Left renal cortex interstitium (tissue), 4 donors: ENCODE results near the gene NBL1. TPM values are rescaled to one million over a fixed set of nuclear protein-coding genes. Genes with fewer than 3 reads are reported as not detected.

ENCODE experiments used
- DNase-seq, 4 donors: peaks; one replicate each; pipeline ENCODE4 v3.0.0-alpha.2; 2013; ENCODE audit warnings: low read depth in 4 of 4, low spot score in 2 of 4, missing footprints in 1 of 4
- polyA plus RNA-seq, 4 donors: library from polyadenylated mRNA; unstranded; fragments of 120-200 nt; gene quantifications; one replicate each; pipeline ENCODE4 v1.2.1, GENCODE V29; 2013; ENCODE audit not compliant: insufficient read length in 4 of 4

The NBL1 gene
- polyA plus RNA-seq, 4 donors: 21.6 to 39.8 (median 26.7) TPM

DNA sequence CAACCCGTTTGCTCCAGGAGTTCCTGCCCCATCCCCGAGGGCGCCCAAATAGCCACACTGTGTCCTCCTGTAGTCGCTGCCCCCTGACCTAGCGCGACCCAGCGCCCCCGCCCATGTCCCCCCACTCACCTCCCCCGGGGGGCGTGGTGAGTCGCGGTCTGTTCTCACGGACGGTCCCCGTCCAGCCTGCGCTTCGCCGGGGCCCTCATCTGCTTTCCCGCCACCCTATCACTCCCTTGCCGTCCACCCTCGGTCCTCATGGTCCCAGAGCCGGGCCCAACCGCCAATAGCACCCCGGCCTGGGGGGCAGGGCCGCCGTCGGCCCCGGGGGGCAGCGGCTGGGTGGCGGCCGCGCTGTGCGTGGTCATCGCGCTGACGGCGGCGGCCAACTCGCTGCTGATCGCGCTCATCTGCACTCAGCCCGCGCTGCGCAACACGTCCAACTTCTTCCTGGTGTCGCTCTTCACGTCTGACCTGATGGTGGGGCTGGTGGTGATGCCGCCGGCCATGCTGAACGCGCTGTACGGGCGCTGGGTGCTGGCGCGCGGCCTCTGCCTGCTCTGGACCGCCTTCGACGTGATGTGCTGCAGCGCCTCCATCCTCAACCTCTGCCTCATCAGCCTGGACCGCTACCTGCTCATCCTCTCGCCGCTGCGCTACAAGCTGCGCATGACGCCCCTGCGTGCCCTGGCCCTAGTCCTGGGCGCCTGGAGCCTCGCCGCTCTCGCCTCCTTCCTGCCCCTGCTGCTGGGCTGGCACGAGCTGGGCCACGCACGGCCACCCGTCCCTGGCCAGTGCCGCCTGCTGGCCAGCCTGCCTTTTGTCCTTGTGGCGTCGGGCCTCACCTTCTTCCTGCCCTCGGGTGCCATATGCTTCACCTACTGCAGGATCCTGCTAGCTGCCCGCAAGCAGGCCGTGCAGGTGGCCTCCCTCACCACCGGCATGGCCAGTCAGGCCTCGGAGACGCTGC, 21.7 kb downstream of the NBL1 start:
- no peak for DNase-seq

DNA sequence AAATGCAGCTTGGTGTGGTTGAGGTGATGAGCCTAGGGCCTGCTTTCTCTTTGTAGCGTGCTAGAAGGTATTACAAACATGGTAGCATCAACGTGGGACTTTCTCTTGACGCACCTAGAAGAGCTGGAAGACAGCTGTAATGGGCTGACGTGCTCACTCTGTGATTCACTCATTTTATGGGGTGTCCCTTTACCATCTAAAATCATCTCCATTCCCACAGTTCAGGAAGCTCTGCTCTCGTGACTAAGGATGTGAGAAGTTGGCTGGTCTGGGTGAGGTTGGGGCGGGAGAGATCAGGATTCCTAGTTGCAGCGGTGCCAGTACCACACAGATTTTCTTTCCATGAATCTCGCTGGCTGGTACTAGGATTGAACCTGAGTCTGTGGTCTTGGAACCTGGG, 24.8 kb downstream of the NBL1 start:
- DNase-seq: no peak

DNA sequence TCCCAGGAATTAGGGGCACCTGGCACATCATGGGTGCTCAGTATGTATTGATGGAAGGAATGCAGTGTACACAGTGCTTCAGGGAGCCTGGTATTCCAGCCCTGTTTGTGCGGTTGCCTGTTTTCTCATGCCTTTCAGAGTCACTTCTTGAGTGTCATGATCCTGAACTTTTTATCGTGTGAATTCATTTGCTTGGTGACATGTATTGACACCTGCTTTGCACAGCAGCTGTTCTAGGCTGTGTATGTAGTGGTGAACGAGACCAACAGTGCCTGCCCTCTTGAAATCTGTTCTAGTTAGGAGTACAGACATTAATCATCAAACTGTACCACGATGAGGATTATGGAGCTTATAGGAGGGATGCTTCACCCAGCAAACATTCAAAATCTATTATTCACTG, 26.7 kb downstream of the NBL1 start:
- DNase-seq: no peak

DNA sequence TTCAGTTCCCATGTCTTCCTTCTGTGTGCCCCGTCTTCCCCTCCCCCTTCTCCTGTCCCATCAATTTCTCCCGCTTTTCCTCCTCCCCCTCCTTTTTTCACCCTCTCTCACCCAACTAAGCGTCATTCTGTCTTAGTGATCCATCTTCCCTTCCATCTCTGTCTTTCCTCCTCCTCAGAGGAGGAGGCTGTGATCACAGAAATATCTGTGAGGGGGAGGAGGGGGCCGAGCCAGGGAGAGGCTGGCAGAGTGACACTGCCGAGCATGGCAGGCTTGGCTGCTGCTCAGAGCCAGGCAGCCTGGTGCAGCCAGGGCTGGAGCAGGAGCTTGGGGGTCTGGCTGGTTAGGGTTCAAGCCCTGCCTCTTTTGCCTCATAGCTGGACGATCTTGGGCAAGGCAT, 28.1 kb downstream of the NBL1 start:
- no peak for DNase-seq

DNA sequence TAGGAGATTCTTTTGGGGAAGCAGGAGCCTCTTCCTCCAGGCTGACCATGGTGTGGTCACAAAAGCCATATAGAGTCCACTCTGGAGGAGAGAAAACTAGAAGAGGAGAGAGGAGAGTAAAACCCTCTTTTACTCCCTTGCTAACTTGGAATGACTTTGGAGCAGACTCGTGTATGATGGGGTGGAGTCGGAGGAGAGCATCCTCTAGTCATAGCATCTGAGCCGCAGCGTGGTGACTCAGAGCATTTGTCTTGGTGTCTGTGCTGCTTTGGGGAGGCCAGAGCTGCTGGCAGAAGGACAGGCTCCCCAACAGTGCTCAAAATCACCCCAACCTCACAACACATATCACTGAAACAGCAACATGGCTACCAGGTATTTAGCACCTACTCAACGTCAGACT, 31.7 kb downstream of the NBL1 start:
- no peak for DNase-seq

DNA sequence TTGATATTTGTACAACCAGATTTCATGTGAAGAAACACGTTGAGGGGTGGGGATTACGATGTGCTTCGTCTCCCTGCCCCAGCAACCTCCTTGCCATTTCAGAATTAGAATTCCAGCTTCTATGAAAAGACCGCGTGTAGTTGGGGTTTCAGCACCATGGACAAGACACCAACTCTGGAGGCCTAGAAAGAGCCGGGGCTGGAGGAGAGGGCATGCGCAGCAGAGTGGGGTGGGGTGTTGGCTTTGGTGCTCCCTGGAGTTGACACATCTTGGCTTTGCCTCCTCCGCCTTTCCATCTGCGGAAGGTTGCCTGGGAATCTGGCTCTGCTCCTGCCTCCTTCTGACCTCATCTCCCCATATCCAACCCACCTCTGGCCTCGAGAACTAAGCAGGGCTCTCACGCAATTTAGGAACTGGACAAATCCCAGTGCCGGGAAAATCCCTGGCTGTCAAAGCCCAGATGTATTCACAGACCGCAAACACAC, 32.4 kb downstream of the NBL1 start:
- DNase-seq: peak in 3 of 4 donors; percentile 27 to 73 (median 35)

DNA sequence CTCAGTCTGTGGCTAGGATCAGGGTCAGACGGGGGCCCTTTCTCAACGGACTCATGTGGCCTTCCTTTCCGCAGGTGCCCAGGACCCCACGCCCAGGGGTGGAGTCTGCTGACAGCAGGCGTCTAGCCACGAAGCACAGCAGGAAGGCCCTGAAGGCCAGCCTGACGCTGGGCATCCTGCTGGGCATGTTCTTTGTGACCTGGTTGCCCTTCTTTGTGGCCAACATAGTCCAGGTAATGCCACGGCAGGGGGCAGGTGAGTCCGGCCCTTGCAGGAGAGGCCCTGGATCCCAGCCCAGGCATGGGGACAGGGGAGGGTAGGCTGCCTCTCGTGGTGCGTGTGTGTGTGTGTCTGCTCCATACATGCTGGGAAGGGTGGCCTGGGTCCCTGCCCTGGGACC, 34.4 kb downstream of the NBL1 start:
- no peak for DNase-seq

DNA sequence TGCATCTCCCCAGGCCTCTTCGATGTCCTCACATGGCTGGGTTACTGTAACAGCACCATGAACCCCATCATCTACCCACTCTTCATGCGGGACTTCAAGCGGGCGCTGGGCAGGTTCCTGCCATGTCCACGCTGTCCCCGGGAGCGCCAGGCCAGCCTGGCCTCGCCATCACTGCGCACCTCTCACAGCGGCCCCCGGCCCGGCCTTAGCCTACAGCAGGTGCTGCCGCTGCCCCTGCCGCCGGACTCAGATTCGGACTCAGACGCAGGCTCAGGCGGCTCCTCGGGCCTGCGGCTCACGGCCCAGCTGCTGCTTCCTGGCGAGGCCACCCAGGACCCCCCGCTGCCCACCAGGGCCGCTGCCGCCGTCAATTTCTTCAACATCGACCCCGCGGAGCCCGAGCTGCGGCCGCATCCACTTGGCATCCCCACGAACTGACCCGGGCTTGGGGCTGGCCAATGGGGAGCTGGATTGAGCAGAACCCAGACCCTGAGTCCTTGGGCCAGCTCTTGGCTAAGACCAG, 34.9 kb downstream of the NBL1 start:
- no peak for DNase-seq

DNA sequence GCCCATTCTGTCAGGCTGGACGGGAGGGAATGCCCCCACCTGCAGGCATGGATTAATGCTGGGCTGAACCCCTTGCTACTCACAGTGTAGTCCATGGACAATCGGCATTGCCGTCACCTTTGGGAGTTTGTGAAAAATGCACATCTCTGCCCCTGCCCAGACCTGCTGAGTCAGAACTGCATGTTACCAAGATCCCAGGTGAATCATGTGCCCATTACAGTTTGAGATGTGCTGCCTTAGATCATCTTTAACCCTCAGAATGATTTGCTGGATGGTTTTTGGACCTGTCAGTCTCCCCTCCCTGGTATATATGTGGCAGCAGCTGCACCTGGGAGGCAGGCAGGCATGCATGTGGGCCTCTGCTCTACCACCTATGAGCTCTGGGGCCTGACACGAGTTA, 35.6 kb downstream of the NBL1 start:
- DNase-seq: no peak

DNA sequence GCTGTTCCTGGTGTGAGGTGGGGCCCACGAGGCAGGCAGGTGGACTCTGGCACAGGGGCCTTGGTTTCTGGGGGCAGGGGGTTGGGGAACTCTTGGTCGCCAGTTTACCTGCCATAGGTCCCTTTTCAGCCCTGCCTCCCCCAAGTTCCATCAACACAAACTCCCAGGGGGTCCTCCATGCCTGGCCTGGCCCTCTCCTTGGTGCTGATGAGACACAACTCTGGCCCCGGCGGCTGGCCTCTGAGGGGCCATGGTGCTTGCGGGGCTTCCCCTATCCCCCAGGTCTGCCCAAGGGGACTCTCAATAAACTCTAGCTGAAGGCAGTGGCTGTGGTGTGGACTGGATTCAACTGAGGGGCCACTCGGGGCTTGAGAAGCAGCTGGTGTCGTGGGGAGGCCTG, 36.5 kb downstream of the NBL1 start:
- DNase-seq: no peak

DNA sequence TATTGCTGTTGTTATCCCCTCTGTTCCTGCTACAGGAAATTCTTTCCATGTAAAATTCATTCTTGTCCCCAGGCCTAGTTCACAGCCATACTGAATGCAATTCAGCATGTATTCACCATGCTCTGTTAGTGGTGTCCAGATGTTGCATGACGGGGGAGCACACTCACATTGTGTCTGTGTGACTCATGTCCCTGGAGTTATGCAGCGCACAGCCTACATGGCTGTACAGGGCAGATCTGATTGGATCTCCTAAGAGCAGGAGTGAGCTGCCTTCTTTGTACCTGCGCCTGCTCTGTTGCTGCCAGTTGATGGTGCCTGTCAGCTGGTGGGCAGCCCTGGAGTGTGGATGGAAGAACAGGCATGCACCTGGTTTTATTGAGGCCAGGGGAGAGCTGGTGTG, 38.1 kb downstream of the NBL1 start:
- DNase-seq: no peak

DNA sequence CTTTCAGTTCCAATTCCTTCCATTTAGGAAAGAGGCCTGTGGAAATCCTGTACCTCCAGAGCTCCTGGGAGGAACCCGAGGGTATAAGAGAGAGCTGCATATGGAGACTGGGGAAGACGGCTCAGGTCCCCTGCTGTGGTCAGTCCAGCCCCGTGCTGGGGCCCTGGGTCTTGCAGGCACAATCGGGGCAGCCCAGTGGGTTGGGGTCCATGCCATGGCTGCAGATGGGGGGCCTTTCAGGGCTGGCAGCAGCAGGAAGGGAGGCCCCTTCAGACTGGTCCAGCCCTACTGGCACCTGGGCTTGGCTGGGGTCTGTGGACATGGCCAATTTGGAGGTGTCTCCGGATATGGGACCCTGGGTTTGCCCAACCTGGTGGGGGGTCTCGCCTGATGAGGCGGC, 38.8 kb downstream of the NBL1 start:
- DNase-seq: no peak

DNA sequence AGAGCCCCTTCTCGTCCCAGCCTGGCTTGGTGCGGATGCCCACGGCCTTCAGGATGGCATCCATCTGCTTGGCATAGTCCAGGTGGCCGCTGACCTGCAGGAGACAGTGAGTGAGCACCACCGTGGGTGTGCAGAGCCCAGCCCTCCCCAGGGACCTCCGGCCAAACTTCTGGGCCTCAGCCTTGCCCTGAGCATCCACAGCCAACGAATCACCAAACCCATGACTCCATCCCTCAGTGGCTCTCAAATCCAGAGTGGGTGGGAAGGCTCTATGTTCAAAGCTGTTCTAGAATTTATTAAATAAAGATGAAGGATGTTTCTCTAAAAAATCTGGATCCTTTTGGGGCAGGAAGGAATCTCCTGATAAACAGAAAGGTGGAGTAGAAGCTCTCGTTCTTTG, 39.2 kb downstream of the NBL1 start:
- no peak for DNase-seq

DNA sequence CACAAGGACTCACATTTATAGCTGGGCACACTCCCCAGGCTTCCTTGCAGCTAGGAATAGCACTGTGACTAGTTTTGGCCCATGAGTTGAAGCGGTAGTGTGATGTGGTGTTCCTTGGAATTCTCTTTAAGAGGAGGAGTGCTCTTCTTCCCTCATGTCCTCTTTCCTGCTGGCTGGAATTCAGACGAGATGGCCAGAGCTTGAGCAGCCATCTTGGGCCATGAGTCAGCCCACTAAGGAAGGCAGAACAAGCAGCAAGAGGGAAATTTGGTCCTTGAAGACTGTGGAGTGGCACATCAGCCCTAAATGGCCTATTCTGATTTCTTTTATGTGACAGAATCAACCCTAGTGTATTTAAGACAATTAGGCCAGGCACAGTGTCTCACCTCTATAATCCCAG, 40.6 kb downstream of the NBL1 start:
- DNase-seq: no peak

DNA sequence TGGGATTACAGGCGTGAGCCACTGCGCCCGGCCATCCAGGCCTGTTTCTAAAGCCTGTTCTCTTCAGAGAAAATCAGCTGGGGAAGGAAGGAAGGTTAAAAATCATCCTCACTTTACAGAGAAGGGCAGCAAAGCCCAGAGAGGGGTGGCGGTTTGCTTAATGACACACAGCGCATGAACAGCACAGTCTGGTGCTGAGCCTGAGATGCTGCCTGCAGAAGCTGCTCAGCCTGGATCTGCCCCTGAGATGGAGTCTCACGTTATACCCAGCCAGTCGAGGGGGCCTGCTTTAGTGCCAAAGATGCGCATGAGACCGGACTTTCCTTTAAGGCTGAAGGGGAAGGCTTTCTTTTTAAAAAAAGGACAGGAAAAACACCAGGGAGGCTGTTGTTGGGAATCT, 41.9 kb downstream of the NBL1 start:
- DNase-seq: no peak

DNA sequence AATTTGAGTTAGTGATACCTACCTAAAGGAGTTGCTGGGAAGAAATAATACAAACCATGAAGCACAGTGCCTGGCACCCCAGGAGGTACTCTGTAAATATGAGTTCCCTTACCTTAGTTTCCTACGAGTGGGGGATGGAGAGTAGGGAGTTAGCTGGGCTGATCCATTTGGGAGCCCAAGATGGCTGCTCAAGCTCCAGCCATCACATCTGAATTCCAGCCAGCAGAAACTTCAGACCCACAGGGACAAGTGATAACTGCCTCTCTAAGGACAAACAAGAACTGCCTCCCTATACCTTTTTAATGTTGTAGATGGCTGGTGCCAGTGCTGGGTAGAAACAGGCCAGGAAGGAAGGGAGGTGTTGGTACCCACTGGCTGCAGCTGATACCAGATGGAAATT, 43.3 kb downstream of the NBL1 start:
- DNase-seq: no peak

DNA sequence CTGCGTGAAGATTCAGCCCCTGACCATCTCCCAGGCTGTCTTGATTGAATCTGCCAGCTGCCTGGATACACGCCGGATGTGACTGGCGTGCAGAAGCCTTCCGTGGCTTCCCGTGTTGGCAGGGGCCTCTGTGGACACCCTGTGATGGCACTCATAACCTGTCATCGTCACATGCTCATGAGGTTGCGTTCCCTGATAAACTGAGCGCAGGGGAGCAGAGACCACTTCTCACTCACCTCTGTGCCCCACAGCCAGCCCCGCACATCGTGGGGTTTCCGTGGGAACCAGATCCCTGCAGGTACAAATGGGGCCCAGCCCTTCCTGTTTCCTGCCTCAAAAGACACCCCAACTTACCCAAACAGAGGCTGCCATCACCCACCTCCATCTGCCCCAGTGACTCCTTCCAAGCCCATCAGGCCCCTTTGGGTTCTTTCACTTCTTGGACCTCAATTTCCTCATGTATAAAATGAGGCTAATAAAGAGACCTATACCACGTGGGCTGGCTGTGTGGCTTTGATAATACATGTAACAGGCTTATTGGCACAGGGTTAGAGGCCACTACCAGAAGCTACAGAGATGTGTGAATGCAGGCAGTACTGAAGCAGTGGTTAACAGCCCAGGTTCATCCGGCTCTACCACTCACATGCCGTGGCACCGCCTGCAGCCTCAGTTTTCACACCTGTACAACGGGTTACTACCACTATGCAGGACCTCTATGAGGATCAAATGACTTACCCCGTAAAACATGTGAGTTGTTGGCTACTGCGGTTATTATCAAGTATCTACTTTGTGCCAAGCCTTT, 44.1 kb downstream of the NBL1 start:
- no peak for DNase-seq

DNA sequence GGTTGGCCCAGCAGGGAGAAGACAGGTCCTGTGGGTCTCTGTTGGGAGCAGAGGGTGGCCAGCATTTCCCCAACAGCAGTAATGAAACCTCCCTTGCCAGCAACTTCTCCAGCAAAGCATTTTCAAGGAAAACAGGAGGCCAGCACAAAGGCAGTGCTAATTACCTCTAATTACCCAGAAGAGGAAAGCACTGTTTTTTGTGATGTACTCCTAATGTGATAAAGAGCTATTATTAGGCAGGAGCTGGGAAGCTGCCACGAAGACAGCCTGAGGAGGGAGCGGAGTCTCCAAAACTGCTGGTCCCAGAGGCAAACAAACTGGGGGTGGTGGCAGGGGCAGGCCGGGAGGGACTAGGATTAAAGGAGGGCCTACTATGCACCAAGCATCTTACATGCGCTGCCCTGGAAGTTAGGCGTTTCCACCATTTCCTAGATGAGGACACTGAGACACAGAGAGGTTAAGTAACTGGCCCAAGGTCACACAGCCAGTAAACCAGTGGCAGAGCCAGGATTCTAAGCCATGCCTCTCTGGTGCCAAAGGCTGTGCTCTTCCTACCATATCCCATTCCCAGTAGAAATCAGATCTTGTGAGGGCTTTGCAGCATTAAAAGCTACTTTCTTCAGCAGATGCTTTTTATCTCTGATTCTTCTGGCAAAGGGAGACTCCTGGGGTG, 45.1 kb downstream of the NBL1 start:
- no peak for DNase-seq

DNA sequence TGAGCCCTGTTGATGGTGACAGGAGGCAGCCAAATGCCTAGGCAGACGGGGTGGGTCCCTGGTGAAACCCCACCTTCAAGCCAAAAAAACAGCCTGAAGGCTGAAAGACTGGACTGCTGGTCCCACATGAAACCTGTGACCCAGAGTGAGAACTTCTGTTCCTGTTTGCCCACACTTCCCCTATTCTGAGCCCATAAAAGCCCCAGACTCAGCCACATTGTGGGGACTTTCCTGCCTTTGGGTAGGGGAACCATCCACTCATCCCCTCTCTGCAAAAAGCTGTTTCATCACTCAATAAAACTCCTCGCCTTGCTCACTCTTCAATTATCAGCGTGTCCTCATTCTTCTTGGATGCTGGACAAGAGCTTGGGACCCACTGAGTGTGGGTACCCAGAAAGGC, 45.7 kb downstream of the NBL1 start:
- DNase-seq: no peak

DNA sequence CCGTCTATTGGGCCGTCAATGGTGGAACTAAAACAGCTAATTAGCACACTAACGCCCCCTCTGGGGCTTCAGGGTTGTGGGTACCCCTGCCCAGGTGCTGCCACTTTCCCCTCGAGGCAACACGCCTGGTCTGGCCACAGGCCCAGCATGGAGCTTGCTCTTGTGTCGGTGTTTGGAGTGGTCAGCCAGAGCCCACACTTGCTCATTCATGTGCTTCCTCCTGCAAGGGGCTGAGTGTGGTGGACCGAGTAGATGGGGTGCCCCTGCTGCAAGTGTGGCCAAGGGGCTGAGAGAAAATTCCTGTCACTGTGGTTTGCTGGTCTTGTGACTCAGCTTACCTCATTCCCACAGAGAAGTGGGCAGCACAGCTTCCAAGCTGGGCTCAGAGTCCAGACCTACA, 46.2 kb downstream of the NBL1 start:
- DNase-seq: no peak

DNA sequence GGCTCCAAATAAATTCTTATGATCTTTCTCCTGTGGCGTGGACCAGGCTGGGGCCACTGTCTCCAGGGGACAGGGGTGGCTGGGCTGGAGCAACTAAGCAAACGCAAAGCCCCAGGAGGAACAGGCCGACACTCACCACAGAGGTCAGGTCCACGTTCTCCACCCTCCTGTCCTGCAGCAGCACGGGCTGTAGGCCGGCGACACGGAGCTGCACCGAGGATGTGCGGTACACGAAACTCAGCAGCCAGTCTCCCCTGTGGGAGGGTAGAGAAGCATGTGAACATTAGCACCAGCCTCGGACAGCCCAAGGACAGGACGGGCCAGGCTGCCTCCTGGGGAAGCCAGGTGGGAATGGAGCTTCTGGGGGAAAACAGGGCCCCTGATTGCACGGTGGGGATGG, 50.2 kb downstream of the NBL1 start:
- DNase-seq: no peak
